AG04449 (cell line): Measurements from ENCODE around the gene DLL3.

Experiments
- CTCF ChIA-PET: fragments of 350-600 bp; formaldehyde crosslinking; extraction: SDS; loops from one replicate; lab custom pipeline; 2021; ENCODE audit warnings: antibody characterized with exemption; lab: Yijun Ruan, JAX
- POLR2A ChIA-PET: fragments of 400-600, 350-600 bp; formaldehyde crosslinking; extraction: SDS; loops from one replicate; lab custom pipeline; 2020; ENCODE audit warnings: antibody characterized with exemption, inconsistent platforms; lab: Yijun Ruan, JAX
- DNase-seq: peaks from one replicate; pipeline ENCODE4 v3.0.0-alpha.2; 2010; ENCODE audit warnings: low read depth, low spot score
- H3K4me3 ChIP-seq: 2 replicates; pipeline ENCODE4 v1.5.1; 2011; ENCODE audit warnings: low read depth, mild to moderate bottlenecking, control low read depth, low read length
- TF ChIP-seq, protein P1 (sequence below): IDR thresholded peaks from one replicate; pipeline ENCODE4 v1.5.1; 2011; ENCODE audit warnings: mild to moderate bottlenecking, moderate library complexity, low read length, control low read depth, inconsistent platforms; ENCODE audit not compliant: insufficient read depth; ENCODE audit errors: missing control alignments

Gene DLL3

GRCh38 chr19:39539518-39540332 is 41.0 kb downstream of the DLL3 start, which contains the start of gene EID2:
EID2 (minus strand) TSS chr19:39540161; CDS start chr19:39540079, 82 bp downstream.
- peak within 1 kb of the TSS; percentile 97 for H3K4me3 ChIP-seq
- DNase-seq = peak; percentile 49
- ChIA-PET CTCF (interaction anchor here (0.7 to 4.8 kb wide), 13 partner anchors 8 to 430 kb away, joined by 3 to 44 read pairs (median 3); partner anchors contain the start of gene DLL3), POLR2A (interaction anchor here (0.6 to 0.9 kb wide), 5 partner anchors 23 to 547 kb away, joined by 3 to 4 read pairs (median 3); partner anchors contain the start of genes PSMC4 and RPS16)
- TF ChIP-seq, protein P1, sequence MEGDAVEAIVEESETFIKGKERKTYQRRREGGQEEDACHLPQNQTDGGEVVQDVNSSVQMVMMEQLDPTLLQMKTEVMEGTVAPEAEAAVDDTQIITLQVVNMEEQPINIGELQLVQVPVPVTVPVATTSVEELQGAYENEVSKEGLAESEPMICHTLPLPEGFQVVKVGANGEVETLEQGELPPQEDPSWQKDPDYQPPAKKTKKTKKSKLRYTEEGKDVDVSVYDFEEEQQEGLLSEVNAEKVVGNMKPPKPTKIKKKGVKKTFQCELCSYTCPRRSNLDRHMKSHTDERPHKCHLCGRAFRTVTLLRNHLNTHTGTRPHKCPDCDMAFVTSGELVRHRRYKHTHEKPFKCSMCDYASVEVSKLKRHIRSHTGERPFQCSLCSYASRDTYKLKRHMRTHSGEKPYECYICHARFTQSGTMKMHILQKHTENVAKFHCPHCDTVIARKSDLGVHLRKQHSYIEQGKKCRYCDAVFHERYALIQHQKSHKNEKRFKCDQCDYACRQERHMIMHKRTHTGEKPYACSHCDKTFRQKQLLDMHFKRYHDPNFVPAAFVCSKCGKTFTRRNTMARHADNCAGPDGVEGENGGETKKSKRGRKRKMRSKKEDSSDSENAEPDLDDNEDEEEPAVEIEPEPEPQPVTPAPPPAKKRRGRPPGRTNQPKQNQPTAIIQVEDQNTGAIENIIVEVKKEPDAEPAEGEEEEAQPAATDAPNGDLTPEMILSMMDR = peak; percentile 88

DNA sequence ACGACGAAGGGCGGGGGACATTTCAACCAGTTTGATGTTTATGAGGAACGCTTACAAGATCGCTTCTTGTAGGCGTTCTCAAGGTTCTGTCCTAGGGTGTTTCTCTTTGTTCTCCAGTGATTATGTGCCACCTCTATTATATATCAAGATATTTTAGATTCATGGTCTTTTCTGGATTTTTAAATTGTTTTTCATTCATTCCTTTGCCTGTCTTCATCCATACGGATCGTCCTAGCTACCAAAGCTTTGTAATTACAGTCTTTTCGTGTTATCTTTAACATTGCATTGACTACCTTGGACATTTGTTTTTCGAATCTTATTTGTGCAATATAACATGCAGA is 41.6 kb downstream of the DLL3 start:
- DNase-seq = no peak
- ChIA-PET CTCF (interaction anchor here (0.7 to 4.8 kb wide), 9 partner anchors 11 to 430 kb away, joined by 3 to 44 read pairs (median 3); partner anchors contain the start of gene DLL3), POLR2A (interaction anchor here (0.6 kb wide), 1 partner anchor 22 kb away, joined by 3 read pairs; no protein-coding TSS in a partner anchor)
- TF ChIP-seq, protein P1 = no peak
- peak overlapping the region; percentile 25 for H3K4me3 ChIP-seq

GRCh38 chr19:39542206-39542605 is 43.5 kb downstream of the DLL3 start:
- CTCF ChIA-PET = interaction anchor here (0.6 to 4.8 kb wide), 6 partner anchors 9 to 300 kb away, joined by 3 to 44 read pairs (median 4); partner anchors contain the start of gene EID2B
- DNase-seq = no peak
- no peak overlapping the region for H3K4me3 ChIP-seq
- TF ChIP-seq, protein P1 = no peak
- POLR2A ChIA-PET = no interaction called here

DNA sequence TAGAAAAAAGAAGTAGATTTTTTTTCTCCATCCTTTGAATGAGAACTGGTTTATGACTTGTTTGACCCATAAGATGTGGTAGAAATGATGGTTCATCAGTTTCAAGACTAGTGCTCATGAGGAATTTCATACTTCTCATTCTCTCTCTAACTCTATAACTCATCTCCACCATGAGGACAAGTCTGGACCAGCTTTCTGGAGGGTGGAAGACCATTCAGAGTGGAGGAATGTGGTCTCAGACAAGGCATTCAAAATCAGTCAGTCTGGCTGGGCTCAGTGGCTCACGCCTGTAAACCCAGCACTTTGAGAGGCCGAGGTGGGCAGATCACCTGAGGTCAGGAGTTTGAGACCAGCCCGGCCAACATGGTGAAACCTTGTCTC is 44.7 kb downstream of the DLL3 start:
- no peak overlapping the region for H3K4me3 ChIP-seq
- ChIA-PET POLR2A (no interaction called here), CTCF (interaction anchor here (0.7 to 4.8 kb wide), 6 partner anchors 9 to 104 kb away, joined by 3 to 44 read pairs (median 6); partner anchors contain the start of gene EID2B)
- DNase-seq = no peak
- TF ChIP-seq, protein P1 = no peak

DNA sequence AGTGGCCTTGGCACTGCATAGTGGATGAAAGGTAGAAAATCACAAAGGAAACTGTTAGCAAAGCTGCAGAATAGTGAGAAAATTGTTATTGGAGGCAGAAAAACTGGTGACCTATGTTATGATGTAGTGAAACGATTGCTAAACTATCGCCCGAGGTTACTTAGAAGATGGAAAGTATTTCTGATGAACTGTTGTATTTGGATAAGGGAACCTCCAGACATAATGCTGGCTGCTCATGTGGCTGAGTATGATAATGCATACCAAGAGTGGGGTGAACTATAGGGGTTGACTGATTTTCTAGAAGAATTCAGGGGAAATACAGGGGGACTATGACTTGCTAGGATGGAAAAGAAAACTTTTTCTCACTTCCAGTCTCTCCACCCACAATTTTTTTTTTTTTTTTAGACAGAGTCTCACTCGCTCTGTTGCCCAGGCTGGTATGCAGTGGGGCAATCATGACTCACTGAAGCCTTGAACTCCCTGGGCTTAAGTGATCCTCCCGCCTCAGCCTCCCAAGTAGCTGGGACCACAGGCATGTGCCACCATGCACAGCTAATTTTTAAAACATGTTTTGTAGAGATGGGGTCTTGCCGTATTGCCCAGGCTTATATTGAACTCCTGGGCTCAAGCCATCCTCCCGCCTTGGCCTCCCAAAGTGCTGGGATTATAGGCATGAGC is 45.6 kb downstream of the DLL3 start:
- ChIA-PET POLR2A (no interaction called here), CTCF (interaction anchor here (1.3 to 4.3 kb wide), 3 partner anchors 9 to 128 kb away, joined by 3 to 21 read pairs (median 4); no protein-coding TSS in a partner anchor)
- TF ChIP-seq, protein P1 = no peak
- H3K4me3 ChIP-seq = no peak overlapping the region
- no peak for DNase-seq
